HG03457 (cell line): ENCODE measurements around the gene FBH1.

Experiments
- ATAC-seq: cut with Tn5 transposase; IDR thresholded peaks from one replicate; pipeline ENCODE4 v1.9.1; 2021; ENCODE audit warnings: moderate number of reproducible peaks; ENCODE audit not compliant: unreplicated experiment

Gene FBH1

DNA sequence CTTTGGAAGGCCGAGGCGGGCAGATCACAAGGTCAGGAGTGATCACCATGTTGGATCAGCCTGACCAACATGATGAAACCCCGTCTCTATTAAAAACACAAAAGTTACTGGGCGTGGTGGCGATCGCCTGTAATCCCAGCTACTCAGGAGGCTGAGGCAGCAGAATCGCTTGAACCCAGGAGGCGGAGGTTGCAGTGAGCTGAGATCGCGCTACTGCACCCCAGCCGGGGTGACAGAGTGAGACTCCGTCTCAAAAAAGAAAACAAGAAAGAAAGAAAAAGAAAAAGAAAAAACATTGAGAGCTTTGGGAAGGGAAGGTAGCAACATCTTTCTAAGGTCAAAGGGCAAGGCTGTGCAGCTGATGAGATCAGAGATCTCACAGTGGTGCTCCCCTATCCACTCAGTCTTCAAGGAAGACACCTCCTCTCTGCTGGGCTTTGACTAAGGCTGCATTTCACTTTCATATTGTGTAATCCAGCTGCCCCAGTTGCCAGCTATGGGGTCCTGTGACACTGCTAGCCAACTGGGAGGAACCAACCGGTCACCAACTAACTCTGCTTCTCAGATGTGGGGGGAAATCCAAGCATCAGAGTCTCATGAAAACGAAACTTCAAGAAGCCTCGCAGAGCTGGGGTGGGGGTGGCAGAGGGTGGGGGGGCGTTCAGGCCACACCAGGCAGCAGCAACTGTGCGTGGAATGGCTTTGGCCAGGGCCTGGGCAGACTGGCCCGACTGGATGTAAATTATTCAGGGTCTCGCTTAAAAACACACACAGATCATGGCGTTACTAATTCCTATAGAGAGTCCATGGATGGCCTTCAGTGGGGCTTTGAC is 85.8 kb downstream of the FBH1 start:
- ATAC-seq, result peak; percentile 58

DNA sequence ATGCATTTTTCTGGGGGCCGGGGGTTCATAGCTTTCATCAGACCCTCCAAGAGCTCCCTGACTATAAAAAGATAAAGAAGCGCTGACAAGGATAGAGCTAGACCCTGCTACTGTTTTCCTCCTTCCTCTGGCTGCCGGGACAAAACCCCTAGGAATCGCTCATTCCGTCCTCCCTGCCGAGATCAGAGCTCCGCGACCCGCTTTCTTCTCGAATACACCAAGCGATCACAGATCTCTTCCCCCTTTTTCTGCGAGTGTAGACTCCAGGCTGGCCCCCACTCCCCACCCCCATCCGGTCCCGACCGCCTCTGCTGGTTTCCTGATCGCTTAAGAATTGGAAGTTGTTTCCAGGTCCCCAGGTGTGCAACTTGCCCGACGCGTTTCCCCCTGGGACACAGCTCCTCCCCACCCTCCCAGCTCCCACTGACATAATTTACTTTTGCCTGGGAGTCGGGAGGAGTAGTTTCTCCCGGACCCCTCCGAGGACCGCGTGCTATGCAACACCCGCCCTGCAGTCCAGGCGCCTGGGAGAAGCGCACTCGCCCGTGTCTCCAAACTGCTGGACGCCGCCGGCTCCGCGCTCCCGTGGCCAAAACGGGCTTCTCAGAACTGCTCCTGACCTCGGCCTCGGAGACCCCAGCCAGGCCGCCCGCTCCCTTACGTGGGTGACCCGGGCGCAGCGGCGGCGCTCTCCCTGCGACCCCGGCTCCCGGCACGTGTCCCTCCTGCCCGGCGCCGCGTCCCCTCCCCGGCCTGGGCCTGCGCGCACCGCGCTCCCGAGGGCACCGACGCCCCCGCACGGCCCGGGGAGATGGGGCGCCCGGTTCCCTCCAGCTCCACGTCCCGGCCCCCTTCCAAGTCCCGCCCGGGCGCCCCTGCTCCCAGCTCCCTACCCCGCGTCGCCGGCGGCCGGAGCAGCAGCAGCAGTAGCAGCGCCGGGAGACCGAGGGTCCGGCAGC is 86.7 kb downstream of the FBH1 start:
- ATAC-seq, result peak; percentile 3

DNA sequence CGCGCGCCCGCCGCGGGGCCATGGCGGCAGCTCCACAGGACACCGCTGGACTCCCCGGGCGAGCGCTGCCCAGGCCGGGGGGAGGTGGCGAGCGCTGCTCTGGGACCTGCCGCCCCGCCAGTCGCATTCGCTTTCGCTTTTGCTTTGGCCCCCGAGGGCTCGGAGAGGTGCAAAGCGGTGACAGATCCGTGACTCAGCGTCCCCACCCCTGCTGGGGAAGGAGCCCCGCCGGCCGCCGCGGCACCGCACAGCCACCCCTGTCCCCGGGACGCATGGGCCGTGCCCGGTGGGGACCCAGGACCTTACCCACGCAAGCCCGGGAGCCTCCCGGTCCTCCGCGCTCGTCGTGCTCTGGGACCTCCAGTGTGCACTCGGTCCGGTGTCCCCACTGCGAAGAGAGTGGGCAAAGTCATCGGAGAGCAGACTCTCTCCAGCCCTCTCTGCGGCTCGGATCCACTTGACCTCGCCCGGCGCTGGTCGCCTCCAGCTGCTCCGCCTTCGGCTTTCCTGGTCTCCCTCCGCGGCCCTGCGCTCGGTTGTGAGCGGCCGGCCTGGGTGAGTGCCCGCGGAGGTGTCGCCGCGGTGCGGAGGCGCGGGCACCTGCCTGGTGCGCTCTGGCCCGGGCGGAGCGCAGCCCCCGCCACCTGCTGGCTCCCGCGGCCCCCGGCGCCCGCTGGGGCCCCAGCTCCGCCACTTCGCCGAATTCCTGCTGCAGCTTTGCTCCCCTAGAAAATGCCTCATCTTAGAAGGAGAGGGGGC is 87.6 kb downstream of the FBH1 start, which contains the start of gene IL15RA:
Gene IL15RA (minus strand): TSS at position 73 of the 759 bp plus-strand sequence. CDS start 51 bp downstream, at position 22.
- peak; percentile 63 for ATAC-seq

GRCh38 chr10:5978230-5978489 is 88.1 kb downstream of the FBH1 start:
- no peak for ATAC-seq

DNA sequence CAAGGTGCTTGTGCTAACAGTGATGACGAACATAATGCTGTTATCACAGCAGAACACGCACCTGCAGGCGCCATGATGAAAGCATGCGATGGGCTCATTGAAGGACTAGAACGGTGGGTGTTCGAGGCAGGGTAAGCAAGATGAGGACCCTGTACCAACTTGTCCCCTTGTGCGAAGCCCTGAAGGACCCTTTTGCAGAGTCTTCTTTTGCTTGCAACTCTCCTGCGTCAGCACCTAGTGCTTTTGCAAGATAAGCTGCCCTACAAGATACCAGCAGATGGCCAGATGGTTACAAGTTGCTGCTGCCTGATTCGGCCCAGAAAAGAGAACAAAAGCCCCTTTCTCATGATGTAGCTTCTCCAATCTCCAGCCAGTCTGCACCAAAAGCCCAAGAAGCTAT is 91.5 kb downstream of the FBH1 start:
- no peak for ATAC-seq

- no peak for ATAC-seq
Measured at GRCh38 chr10:5983774-5984173, 93.7 kb downstream of the FBH1 start.

DNA sequence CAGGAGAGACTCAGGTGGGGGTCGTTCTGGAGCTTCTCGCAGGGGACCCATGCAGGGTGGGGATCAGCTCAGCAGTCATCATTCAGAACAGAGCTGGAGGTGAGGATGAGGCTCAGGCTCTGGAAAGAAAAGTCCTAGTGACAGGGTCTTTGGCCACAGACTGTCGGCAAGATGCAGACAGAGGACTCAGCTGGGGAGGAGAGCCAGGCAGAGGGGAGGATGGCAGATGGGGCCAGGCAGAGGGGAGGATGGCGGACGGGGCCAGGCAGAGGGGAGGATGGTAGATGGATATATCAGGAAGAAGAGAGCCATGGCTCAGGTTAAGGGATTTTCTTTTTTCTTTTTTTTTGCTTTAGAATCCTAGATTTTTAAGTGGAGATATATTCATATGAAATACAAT is 95.0 kb downstream of the FBH1 start:
- no peak for ATAC-seq
